ENCODE measurements around the gene ENTPD6.

DNA sequence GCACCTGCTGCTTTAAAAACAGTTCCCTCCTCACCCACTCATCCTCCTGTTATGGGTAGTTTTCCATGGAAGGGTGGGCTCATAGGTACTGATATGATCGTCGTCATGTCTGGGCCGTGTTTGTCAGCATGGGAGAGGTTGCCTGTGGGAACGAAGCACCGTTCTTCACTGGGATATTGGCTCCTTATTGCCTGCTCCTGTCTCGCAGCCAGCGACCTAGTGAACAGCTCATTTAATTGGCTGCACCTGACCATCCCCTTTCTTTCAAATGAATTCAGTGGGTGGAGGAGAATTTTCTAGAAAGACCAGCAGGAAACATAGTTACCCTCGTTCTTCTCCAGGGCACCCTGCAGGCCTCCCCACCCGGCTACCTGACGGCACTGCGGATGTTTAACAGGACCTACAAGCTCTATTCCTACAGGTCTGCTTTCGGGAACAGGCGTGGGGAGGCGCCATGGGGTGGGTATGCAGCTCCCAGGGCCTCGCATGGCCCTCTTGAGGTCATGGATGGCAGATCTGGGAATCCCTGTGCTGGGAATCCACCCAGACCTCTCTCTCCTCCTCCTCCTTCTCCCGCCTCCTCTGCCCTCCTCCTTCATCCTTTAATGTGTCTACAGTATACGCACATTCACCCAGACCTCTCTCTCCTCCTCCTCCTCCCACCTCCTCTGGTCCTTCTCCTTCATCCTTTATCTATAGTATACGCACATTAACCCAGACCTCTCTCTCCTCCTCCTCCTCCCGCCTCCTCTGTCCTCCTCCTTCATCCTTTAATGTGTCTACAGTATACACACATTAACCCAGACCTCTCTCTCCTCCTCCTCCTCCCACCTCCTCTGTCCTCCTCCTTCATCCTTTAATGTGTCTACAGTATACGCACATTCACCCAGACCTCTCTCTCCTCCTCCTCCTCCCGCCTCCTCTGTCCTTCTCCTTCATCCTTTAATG, 21.9 kb downstream of the ENTPD6 start:
- TF ChIP-seq, protein P1, sequence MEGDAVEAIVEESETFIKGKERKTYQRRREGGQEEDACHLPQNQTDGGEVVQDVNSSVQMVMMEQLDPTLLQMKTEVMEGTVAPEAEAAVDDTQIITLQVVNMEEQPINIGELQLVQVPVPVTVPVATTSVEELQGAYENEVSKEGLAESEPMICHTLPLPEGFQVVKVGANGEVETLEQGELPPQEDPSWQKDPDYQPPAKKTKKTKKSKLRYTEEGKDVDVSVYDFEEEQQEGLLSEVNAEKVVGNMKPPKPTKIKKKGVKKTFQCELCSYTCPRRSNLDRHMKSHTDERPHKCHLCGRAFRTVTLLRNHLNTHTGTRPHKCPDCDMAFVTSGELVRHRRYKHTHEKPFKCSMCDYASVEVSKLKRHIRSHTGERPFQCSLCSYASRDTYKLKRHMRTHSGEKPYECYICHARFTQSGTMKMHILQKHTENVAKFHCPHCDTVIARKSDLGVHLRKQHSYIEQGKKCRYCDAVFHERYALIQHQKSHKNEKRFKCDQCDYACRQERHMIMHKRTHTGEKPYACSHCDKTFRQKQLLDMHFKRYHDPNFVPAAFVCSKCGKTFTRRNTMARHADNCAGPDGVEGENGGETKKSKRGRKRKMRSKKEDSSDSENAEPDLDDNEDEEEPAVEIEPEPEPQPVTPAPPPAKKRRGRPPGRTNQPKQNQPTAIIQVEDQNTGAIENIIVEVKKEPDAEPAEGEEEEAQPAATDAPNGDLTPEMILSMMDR (IDR thresholded peaks at IDR 0.05; ENCODE audit: insufficient read depth, low read depth, low read length), result no peak
- TF ChIP-seq EZH2 (IDR thresholded peaks at IDR 0.05; ENCODE audit: insufficient read depth, low read length), result no peak
